Astrocyte (in vitro differentiated cells and primary cell): ENCODE data around the gene ANKRD23. TPM values are rescaled to one million over a fixed set of nuclear protein-coding genes. Genes with fewer than 3 reads are reported as not detected.

Source experiments
- DNase-seq: peaks from one replicate; pipeline ENCODE4 v3.0.0-alpha.2; 2010; ENCODE audit warnings: low read depth
- FAIRE-seq: peaks from 2 replicates; lab custom pipeline; 2011; peaks lifted over from hg19 to GRCh38; lab: Jason Lieb, UNC
- H2AFZ ChIP-seq: 2 replicates; pipeline ENCODE4 v1.6.0; 2012; ENCODE audit warnings: low read depth, low read length, inconsistent platforms
- H3K27ac ChIP-seq: 2 replicates; pipeline ENCODE4 v1.5.1; 2011; ENCODE audit warnings: low read depth, low read length, inconsistent platforms
- H3K27me3 ChIP-seq: 2 replicates; pipeline ENCODE4 v1.6.0; 2011; ENCODE audit warnings: low read length, inconsistent platforms; ENCODE audit not compliant: insufficient read depth
- H3K36me3 ChIP-seq: 2 replicates; pipeline ENCODE4 v1.5.1; 2011; ENCODE audit warnings: low read length, inconsistent platforms; ENCODE audit not compliant: insufficient read depth
- H3K4me1 ChIP-seq: 2 replicates; pipeline ENCODE4 v1.5.1; 2011; ENCODE audit warnings: low read length, inconsistent platforms; ENCODE audit not compliant: insufficient read depth
- H3K4me2 ChIP-seq: 2 replicates; pipeline ENCODE4 v1.6.0; 2012; ENCODE audit warnings: low read length, inconsistent platforms
- H3K4me3 ChIP-seq: 2 replicates; pipeline ENCODE4 v1.5.1; 2011; ENCODE audit warnings: low read depth, mild to moderate bottlenecking, low read length, inconsistent platforms; ENCODE audit not compliant: insufficient read depth
- H3K79me2 ChIP-seq: 2 replicates; pipeline ENCODE4 v1.6.0; 2012; ENCODE audit warnings: mild to moderate bottlenecking, low read length, inconsistent platforms; ENCODE audit not compliant: insufficient read depth
- H3K9ac ChIP-seq: 2 replicates; pipeline ENCODE4 v1.6.0; 2012; ENCODE audit warnings: mild to moderate bottlenecking, low read length, inconsistent platforms
- H3K9me3 ChIP-seq: 2 replicates; pipeline ENCODE4 v1.5.1; 2012; ENCODE audit warnings: low read depth, mild to moderate bottlenecking, low read length, inconsistent platforms; ENCODE audit not compliant: insufficient read depth
- H4K20me1 ChIP-seq: 2 replicates; pipeline ENCODE4 v1.6.0; 2012; ENCODE audit warnings: low read length, inconsistent platforms; ENCODE audit not compliant: insufficient read depth
- H3K27ac Mint-ChIP-seq: one replicate; pipeline ENCODE4 v1.8.0; 2021; ENCODE audit warnings: mild to moderate bottlenecking, mixed read lengths; ENCODE audit not compliant: unreplicated experiment
- H3K27me3 Mint-ChIP-seq: one replicate; pipeline ENCODE4 v1.8.0; 2021; ENCODE audit warnings: low read depth, mixed read lengths; ENCODE audit not compliant: unreplicated experiment
- H3K36me3 Mint-ChIP-seq: one replicate; pipeline ENCODE4 v1.8.0; 2021; ENCODE audit warnings: low read depth, mixed read lengths; ENCODE audit not compliant: unreplicated experiment
- H3K4me1 Mint-ChIP-seq: one replicate; pipeline ENCODE4 v1.8.0; 2021; ENCODE audit warnings: low read depth, mixed read lengths; ENCODE audit not compliant: unreplicated experiment
- H3K4me3 Mint-ChIP-seq: one replicate; pipeline ENCODE4 v1.8.0; 2021; ENCODE audit warnings: mild to moderate bottlenecking, moderate library complexity, mixed read lengths; ENCODE audit not compliant: unreplicated experiment
- H3K9me3 Mint-ChIP-seq: one replicate; pipeline ENCODE4 v1.8.0; 2021; ENCODE audit warnings: mild to moderate bottlenecking, mixed read lengths; ENCODE audit not compliant: unreplicated experiment
- CTCF ChIP-seq: IDR thresholded peaks from 2 replicates; pipeline ENCODE4 v1.5.1; 2011; ENCODE audit warnings: low read depth, mild to moderate bottlenecking, inconsistent platforms, low read length, moderate library complexity; ENCODE audit not compliant: insufficient read depth
- EZH2 ChIP-seq: IDR thresholded peaks from 2 replicates; pipeline ENCODE4 v1.6.1; 2012; ENCODE audit warnings: mild to moderate bottlenecking, low read length, inconsistent platforms; ENCODE audit not compliant: insufficient read depth
- total RNA-seq: library from RNA; stranded (reverse); gene quantifications from 2 replicates; pipeline ENCODE4 v1.2.1, GENCODE V29; 2021

Gene ANKRD23
- total RNA-seq, 1 donor from 2014 or later: 2.5 TPM

- no peak for FAIRE-seq
Observed at GRCh38 chr2:96848264-96848663, 4.4 kb upstream of the ANKRD23 start.

GRCh38 chr2:96847586-96847985 lies 3.8 kb upstream of the ANKRD23 start:
- no peak overlapping the region for H3K27ac Mint-ChIP-seq
- DNase-seq (no peak), FAIRE-seq (no peak)
- Histone ChIP-seq H3K4me2 (no peak overlapping the region), H3K9me3 (no peaks in the 10 kb centered on the region), H2AFZ (no peak overlapping the region), H3K4me1 (no peaks in the 10 kb centered on the region), H3K27me3 (no peaks in the 10 kb centered on the region), H4K20me1 (no peaks in the 10 kb centered on the region), H3K4me3 (no peak overlapping the region), H3K27ac (no peak overlapping the region), H3K36me3 (peaks cover 7% of the 10 kb centered on the region), H3K9ac (no peak overlapping the region), H3K79me2 (no peaks in the 10 kb centered on the region)
- no peaks in the 10 kb centered on the region for H3K9me3 Mint-ChIP-seq
- peaks cover 7% of the 10 kb centered on the region for H3K36me3 Mint-ChIP-seq
- no peaks in the 10 kb centered on the region for H3K4me1 Mint-ChIP-seq
- H3K27me3 Mint-ChIP-seq: no peaks in the 10 kb centered on the region
- no peak for TF ChIP-seq CTCF
- TF ChIP-seq EZH2: no peak
- no peak overlapping the region for H3K4me3 Mint-ChIP-seq

More at GRCh38 chr2:96848264-96848663, 4.4 kb upstream of the ANKRD23 start:
- Histone ChIP-seq H3K9ac (no peak overlapping the region), H3K79me2 (no peaks in the 10 kb centered on the region), H3K36me3 (peaks cover 7% of the 10 kb centered on the region), H3K4me3 (no peak overlapping the region), H3K27ac (no peak overlapping the region), H2AFZ (no peak overlapping the region), H3K9me3 (no peaks in the 10 kb centered on the region), H3K27me3 (no peaks in the 10 kb centered on the region), H4K20me1 (no peaks in the 10 kb centered on the region), H3K4me1 (no peaks in the 10 kb centered on the region), H3K4me2 (no peak overlapping the region)
- no peak for DNase-seq
- no peaks in the 10 kb centered on the region for H3K9me3 Mint-ChIP-seq
- no peak overlapping the region for H3K4me3 Mint-ChIP-seq
- peaks cover 5% of the 10 kb centered on the region for H3K36me3 Mint-ChIP-seq
- no peaks in the 10 kb centered on the region for H3K4me1 Mint-ChIP-seq
- H3K27ac Mint-ChIP-seq: no peak overlapping the region
- no peaks in the 10 kb centered on the region for H3K27me3 Mint-ChIP-seq
- TF ChIP-seq CTCF (no peak), EZH2 (no peak)

- H3K4me1 Mint-ChIP-seq: no peaks in the 10 kb centered on the region
- H3K27ac Mint-ChIP-seq: no peak overlapping the region
- no peak overlapping the region for H3K27ac ChIP-seq
Observed at GRCh38 chr2:96846825-96847224, 3.0 kb upstream of the ANKRD23 start.

More at GRCh38 chr2:96846825-96847224, 3.0 kb upstream of the ANKRD23 start:
- FAIRE-seq (no peak), DNase-seq (no peak)
- H3K27me3 ChIP-seq: no peaks in the 10 kb centered on the region
- no peak overlapping the region for H3K9ac ChIP-seq
- H3K79me2 ChIP-seq: no peaks in the 10 kb centered on the region
- H2AFZ ChIP-seq: no peak overlapping the region
- no peaks in the 10 kb centered on the region for H3K4me1 ChIP-seq
- no peaks in the 10 kb centered on the region for H3K9me3 ChIP-seq
- TF ChIP-seq EZH2 (no peak), CTCF (no peak)
- H3K9me3 Mint-ChIP-seq: no peaks in the 10 kb centered on the region
- H3K36me3 Mint-ChIP-seq: peaks cover 7% of the 10 kb centered on the region
- no peak overlapping the region for H3K4me2 ChIP-seq
- H3K4me3 ChIP-seq: no peak overlapping the region
- H4K20me1 ChIP-seq: no peaks in the 10 kb centered on the region
- H3K4me3 Mint-ChIP-seq: no peak overlapping the region
- peaks cover 7% of the 10 kb centered on the region for H3K36me3 ChIP-seq
- H3K27me3 Mint-ChIP-seq: no peaks in the 10 kb centered on the region
